ENCODE data around the gene PIK3C2G.

DNA sequence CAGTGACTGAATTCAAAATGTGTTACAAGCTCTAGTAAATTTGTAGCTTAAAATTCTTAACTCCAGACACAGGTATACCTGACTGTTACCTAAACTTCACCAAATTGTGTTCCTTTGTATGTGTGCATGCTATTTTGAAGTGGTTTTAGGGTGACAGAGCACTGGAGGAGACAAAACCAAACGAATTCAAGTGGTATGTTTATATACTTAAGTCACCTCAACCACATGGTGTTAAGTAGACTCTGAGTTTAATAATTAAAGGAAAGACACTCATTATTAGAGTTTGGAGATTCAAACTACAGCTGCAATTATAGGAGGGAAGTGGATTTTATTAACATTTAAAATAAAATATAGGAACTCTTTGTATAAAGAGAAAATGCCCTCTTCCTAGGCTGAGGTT is 392.1 kb downstream of the PIK3C2G start:
- TF ChIP-seq, protein P1, sequence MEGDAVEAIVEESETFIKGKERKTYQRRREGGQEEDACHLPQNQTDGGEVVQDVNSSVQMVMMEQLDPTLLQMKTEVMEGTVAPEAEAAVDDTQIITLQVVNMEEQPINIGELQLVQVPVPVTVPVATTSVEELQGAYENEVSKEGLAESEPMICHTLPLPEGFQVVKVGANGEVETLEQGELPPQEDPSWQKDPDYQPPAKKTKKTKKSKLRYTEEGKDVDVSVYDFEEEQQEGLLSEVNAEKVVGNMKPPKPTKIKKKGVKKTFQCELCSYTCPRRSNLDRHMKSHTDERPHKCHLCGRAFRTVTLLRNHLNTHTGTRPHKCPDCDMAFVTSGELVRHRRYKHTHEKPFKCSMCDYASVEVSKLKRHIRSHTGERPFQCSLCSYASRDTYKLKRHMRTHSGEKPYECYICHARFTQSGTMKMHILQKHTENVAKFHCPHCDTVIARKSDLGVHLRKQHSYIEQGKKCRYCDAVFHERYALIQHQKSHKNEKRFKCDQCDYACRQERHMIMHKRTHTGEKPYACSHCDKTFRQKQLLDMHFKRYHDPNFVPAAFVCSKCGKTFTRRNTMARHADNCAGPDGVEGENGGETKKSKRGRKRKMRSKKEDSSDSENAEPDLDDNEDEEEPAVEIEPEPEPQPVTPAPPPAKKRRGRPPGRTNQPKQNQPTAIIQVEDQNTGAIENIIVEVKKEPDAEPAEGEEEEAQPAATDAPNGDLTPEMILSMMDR (IDR thresholded peaks at IDR 0.05), result no peak
- TF ChIP-seq POLR2A (IDR thresholded peaks at IDR 0.05; ENCODE audit: low read length) (no peak), USF2 (IDR thresholded peaks at IDR 0.05) (no peak), EP300 (IDR thresholded peaks at IDR 0.05) (no peak), NPAS2 (CRISPR knock-in tag; IDR thresholded peaks at IDR 0.05; ENCODE audit: borderline replicate concordance) (no peak), TP53 (CRISPR knock-in tag; IDR thresholded peaks at IDR 0.05) (no peak)
